Stomach (tissue), 9 donors: ENCODE data around the gene TPPP. TPM values are rescaled to one million over a fixed set of nuclear protein-coding genes. Genes with fewer than 3 reads are reported as not detected.

Experiments
- DNase-seq, 2 donors: peaks; one replicate each; pipeline versions ENCODE4 v3.0.0 to v3.0.0-alpha.2; 2013 to 2019
- H3K27ac ChIP-seq, 5 donors: fragments of 200-600 bp in 4 of 5; sonication (generic) in 4 of 5; one replicate each; pipeline ENCODE4 v1.5.1; 2013 to 2019; ENCODE audit warnings: mild to moderate bottlenecking in 1 of 5, moderate library complexity in 1 of 5
- H3K27me3 ChIP-seq, 3 donors: fragments of 200-600 bp; sonication (generic); one replicate each; pipeline ENCODE4 v1.5.1; 2017 to 2019; ENCODE audit warnings: mixed run types in 1 of 3
- H3K36me3 ChIP-seq, 4 donors: fragments of 200-600 bp; sonication (generic); 1 replicate in 3 of 4; 2 replicates in 1 of 4; pipeline ENCODE4 v1.5.1; 2016 to 2019
- H3K4me1 ChIP-seq, 4 donors: fragments of 200-600 bp; sonication (generic); one replicate each; pipeline ENCODE4 v1.5.1; 2016 to 2019
- H3K4me3 ChIP-seq, 4 donors: fragments of 200-600 bp; sonication (generic) in 3 of 4; one replicate each; pipeline ENCODE4 v1.5.1; 2016 to 2019; ENCODE audit warnings: mild to moderate bottlenecking in 1 of 4
- H3K9me3 ChIP-seq, 4 donors: fragments of 200-600 bp; sonication (generic); one replicate each; pipeline ENCODE4 v1.5.1; 2016 to 2019
- CTCF ChIP-seq, 7 experiments: fragments of 450-650 bp in 4 of 7; fragments of 200-600 bp in 3 of 7; sonication (generic) in 3 of 7; IDR thresholded peaks; one replicate each; pipeline ENCODE4 v1.5.1; 2016 to 2019; ENCODE audit warnings: antibody characterized with exemption in 7 of 7, control low read depth in 2 of 7, mild to moderate bottlenecking in 1 of 7
- EP300 ChIP-seq: sonication (generic); formaldehyde crosslinking; IDR thresholded peaks from one replicate; pipeline ENCODE4 v1.6.1; 2017; ENCODE audit warnings: antibody characterized with exemption
- POLR2A ChIP-seq, 4 donors: fragments of 450-650 bp; IDR thresholded peaks; one replicate each; pipeline ENCODE4 v1.6.1; 2016; ENCODE audit warnings: antibody characterized with exemption in 4 of 4, control low read depth in 2 of 4, mild to moderate bottlenecking in 1 of 4, moderate library complexity in 1 of 4
- POLR2AphosphoS5 ChIP-seq, 3 donors: sonication (generic); formaldehyde crosslinking; IDR thresholded peaks; one replicate each; pipeline ENCODE4 v1.6.1; 2016; ENCODE audit warnings: antibody characterized with exemption in 3 of 3
- WGBS, 5 donors: extraction: QIAGEN DNeasy Blood & Tissue Kit in 3 of 5; methylation state at CpG; one replicate each; pipeline versions ENCODE4 v1.1.5 to v1.1.7; 2013 to 2018; 5-methylcytosine and 5-hydroxymethylcytosine counted together
- intact Hi-C: fragments of 100-400 bp; cut with DNase I; formaldehyde crosslinking; loops from one replicate; pipeline ENCODE4 v1.15.1; 2023; ENCODE audit warnings: low total_unique reads
- polyA plus RNA-seq, 3 donors: library from polyadenylated mRNA; stranded (reverse); fragments of 200-250 nt; gene quantifications; one replicate each; pipeline ENCODE4 v1.2.3, GENCODE V29; 2013
- total RNA-seq, 5 donors: library from RNA; depleted of rRNA; stranded (reverse); fragments of >200 nt; gene quantifications; one replicate each; pipeline versions ENCODE4 v1.1.0 to v1.2.3, GENCODE V29; 2014 to 2016
- donor health status: healthy with polysubstance abuse.
- donor health status: Bipolar disorder and iron deficiency.
- donor health status: healthy.

Gene TPPP
- total and polyA plus RNA-seq, 8 donors: 1.2 to 11.0 (median 2.7) TPM

- H3K36me3 ChIP-seq: no peaks in the 10 kb centered on the region
- H3K9me3 ChIP-seq: no peaks in the 10 kb centered on the region
- H3K27me3 ChIP-seq: peaks cover 0 to 31% (median 6%) of the 10 kb centered on the region in 3 donors
- WGBS, 5 donors: 72 to 82% (median 79%) methylated on average over 27 to 36 of the region's 36 CpGs
- no peak overlapping the region for H3K27ac ChIP-seq
- TF ChIP-seq EP300 (no peak), POLR2A (IDR thresholded peaks at IDR 0.05) (no peak), CTCF (IDR thresholded peaks at IDR 0.05) (no peak), POLR2AphosphoS5 (IDR thresholded peaks at IDR 0.05) (no peak)
- peak in 1 of 2 donors; percentile 23 for DNase-seq
- intact Hi-C loops: no loop called here
- no peak overlapping the region for H3K4me3 ChIP-seq
- H3K4me1 ChIP-seq: peaks cover 34 to 40% (median 37%) of the 10 kb centered on the region in 4 donors
Observed at GRCh38 chr5:675871-676698, 17.1 kb downstream of the TPPP start.

GRCh38 chr5:675111-675870 is 17.9 kb downstream of the TPPP start:
- DNase-seq: peak in 1 of 2 donors; percentile 21
- Histone ChIP-seq H3K36me3 (no peaks in the 10 kb centered on the region), H3K27ac (no peak overlapping the region), H3K27me3 (peaks cover 0 to 31% (median 6%) of the 10 kb centered on the region in 3 donors), H3K9me3 (no peaks in the 10 kb centered on the region), H3K4me1 (peaks cover 34 to 43% (median 39%) of the 10 kb centered on the region in 4 donors), H3K4me3 (no peak overlapping the region)
- 67 to 80% (median 77%) methylated on average over 14 to 20 of the region's 20 CpGs for WGBS, 5 donors
- intact Hi-C loops: no loop called here
- no peak for TF ChIP-seq CTCF (IDR thresholded peaks at IDR 0.05)
- no peak for TF ChIP-seq POLR2AphosphoS5 (IDR thresholded peaks at IDR 0.05)
- no peak for TF ChIP-seq POLR2A (IDR thresholded peaks at IDR 0.05)
- no peak for TF ChIP-seq EP300

GRCh38 chr5:674630-675011 is 18.5 kb downstream of the TPPP start:
- Histone ChIP-seq H3K4me1 (peaks cover 34 to 43% (median 39%) of the 10 kb centered on the region in 4 donors), H3K36me3 (no peaks in the 10 kb centered on the region), H3K4me3 (no peak overlapping the region), H3K9me3 (no peaks in the 10 kb centered on the region), H3K27me3 (peaks cover 0 to 31% (median 6%) of the 10 kb centered on the region in 3 donors), H3K27ac (no peak overlapping the region)
- DNase-seq: peak; percentile 22 to 26
- intact Hi-C loops: loop anchor here (5.0 kb wide), 1 partner anchor 233 kb away; no protein-coding TSS in a partner anchor
- 51 to 80% (median 59%) methylated on average over 1 to 7 of the region's 7 CpGs; no CpG with 5 or more reads in 1 of the 5 donors for WGBS, 5 donors
- TF ChIP-seq POLR2AphosphoS5 (IDR thresholded peaks at IDR 0.05) (no peak), CTCF (IDR thresholded peaks at IDR 0.05) (no peak), POLR2A (IDR thresholded peaks at IDR 0.05) (no peak), EP300 (no peak)
